Sigmoid colon (tissue), 7 donors: ENCODE measurements around the gene FHAD1. TPM values are rescaled to one million over a fixed set of nuclear protein-coding genes. Genes with fewer than 3 reads are reported as not detected.

Experiments
- DNase-seq: peaks from one replicate; pipeline ENCODE4 v3.0.0-alpha.2; 2019
- H3K27ac ChIP-seq, 4 donors: fragments of 200-600 bp; sonication (generic); one replicate each; pipeline ENCODE4 v1.5.1; 2016 to 2019; ENCODE audit warnings: mild to moderate bottlenecking in 1 of 4
- H3K27me3 ChIP-seq, 3 donors: fragments of 200-600 bp; sonication (generic); one replicate each; pipeline ENCODE4 v1.5.1; 2019; ENCODE audit warnings: mild to moderate bottlenecking in 1 of 3
- H3K36me3 ChIP-seq, 4 donors: fragments of 200-600 bp; sonication (generic); one replicate each; pipeline ENCODE4 v1.5.1; 2016 to 2019
- H3K4me1 ChIP-seq, 4 donors: fragments of 200-600 bp; sonication (generic); one replicate each; pipeline ENCODE4 v1.5.1; 2017 to 2019
- H3K4me3 ChIP-seq, 4 donors: fragments of 200-600 bp; sonication (generic); one replicate each; pipeline ENCODE4 v1.5.1; 2017 to 2019; ENCODE audit warnings: mild to moderate bottlenecking in 2 of 4, moderate library complexity in 1 of 4
- H3K9me3 ChIP-seq, 4 donors: fragments of 200-600 bp in 3 of 4; sonication (generic) in 3 of 4; one replicate each; pipeline versions ENCODE4 v1.5.1 to v1.6.1; 2013 to 2019
- EP300 ChIP-seq, 4 donors: sonication (generic); formaldehyde crosslinking; IDR thresholded peaks; one replicate each; pipeline ENCODE4 v1.6.1; 2017; ENCODE audit warnings: antibody characterized with exemption in 4 of 4
- POLR2A ChIP-seq, 2 donors: fragments of 450-650 bp; IDR thresholded peaks; one replicate each; pipeline ENCODE4 v1.6.1; 2016; ENCODE audit warnings: antibody characterized with exemption in 2 of 2, mild to moderate bottlenecking in 2 of 2, moderate library complexity in 2 of 2
- POLR2AphosphoS5 ChIP-seq, 4 donors: sonication (generic); formaldehyde crosslinking; IDR thresholded peaks; one replicate each; pipeline ENCODE4 v1.6.1; 2017; ENCODE audit warnings: antibody characterized with exemption in 4 of 4
- WGBS, 2 donors: extraction: QIAGEN DNeasy Blood & Tissue Kit; methylation state at CpG; one replicate each; pipeline ENCODE4 v1.1.7; 2013; 5-methylcytosine and 5-hydroxymethylcytosine counted together
- intact Hi-C: fragments of 100-400 bp; cut with DNase I; formaldehyde crosslinking; loops from one replicate; pipeline ENCODE4 v1.15.1; 2023
- polyA plus RNA-seq, 3 donors: library from polyadenylated mRNA; stranded (reverse); fragments of 200-250 nt; gene quantifications; one replicate each; pipeline ENCODE4 v1.2.3, GENCODE V29; 2013
- total RNA-seq, 4 donors: library from RNA; depleted of rRNA; stranded (reverse); fragments of >200 nt; gene quantifications; one replicate each; pipeline ENCODE4 v1.1.0, GENCODE V29; 2016
- TF ChIP-seq, protein P1 (sequence below), 4 experiments: fragments of 450-650 bp in 3 of 4; fragments of 200-600 bp in 1 of 4; IDR thresholded peaks; one replicate each; pipeline ENCODE4 v1.5.1; 2016 to 2019; ENCODE audit warnings: antibody characterized with exemption in 4 of 4, mild to moderate bottlenecking in 3 of 4, moderate library complexity in 2 of 4
- donor health status: healthy with polysubstance abuse.
- donor health status: Bipolar disorder and iron deficiency.
- donor health status: healthy.

The FHAD1 gene
- total and polyA plus RNA-seq, 7 donors, result 0.27 to 1.8 (median 0.92) TPM; not detected in 2

DNA sequence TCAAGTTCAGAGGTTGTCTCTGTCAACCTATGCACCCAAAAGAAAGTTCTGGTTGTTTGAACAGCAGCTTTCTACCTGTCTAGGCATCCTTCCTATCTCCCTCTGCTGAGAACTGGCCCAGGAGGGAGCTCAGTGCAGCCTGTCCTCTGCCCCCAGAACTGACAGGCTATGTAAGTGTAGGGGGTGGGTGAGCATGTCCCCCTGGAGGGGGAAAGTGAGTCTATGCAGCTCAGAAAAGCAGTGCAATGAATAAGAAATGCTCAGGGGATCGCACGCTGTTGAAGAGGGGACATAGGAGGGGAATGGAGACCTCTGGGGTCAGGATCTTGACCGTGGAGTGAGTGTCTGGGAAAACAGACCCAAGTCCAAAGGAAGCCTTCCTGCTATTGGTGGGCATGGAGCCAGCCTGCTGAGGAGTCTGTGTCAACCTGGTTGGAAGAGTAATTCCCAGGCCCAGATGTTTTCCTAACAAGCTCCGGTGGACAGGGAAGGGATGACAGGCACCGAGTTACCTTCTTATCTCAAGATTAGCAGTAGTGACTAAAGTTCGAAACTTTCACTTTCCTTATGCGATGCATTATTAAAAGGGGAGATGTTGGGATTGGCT, 26.1 kb upstream of the FHAD1 start:
- H3K4me1 ChIP-seq, result peaks cover 0 to 8% (median 4%) of the 10 kb centered on the region in 4 donors
- H3K9me3 ChIP-seq, result no peaks in the 10 kb centered on the region
- peaks cover 4 to 20% (median 7%) of the 10 kb centered on the region in 4 donors for H3K36me3 ChIP-seq
- no peak overlapping the region for H3K4me3 ChIP-seq
- 30 to 75% methylated on average over 7 of the region's 7 CpGs for WGBS, 2 donors
- TF ChIP-seq POLR2AphosphoS5 (IDR thresholded peaks at IDR 0.05) (no peak), POLR2A (IDR thresholded peaks at IDR 0.05) (no peak), EP300 (IDR thresholded peaks at IDR 0.05) (no peak)
- TF ChIP-seq, protein P1, sequence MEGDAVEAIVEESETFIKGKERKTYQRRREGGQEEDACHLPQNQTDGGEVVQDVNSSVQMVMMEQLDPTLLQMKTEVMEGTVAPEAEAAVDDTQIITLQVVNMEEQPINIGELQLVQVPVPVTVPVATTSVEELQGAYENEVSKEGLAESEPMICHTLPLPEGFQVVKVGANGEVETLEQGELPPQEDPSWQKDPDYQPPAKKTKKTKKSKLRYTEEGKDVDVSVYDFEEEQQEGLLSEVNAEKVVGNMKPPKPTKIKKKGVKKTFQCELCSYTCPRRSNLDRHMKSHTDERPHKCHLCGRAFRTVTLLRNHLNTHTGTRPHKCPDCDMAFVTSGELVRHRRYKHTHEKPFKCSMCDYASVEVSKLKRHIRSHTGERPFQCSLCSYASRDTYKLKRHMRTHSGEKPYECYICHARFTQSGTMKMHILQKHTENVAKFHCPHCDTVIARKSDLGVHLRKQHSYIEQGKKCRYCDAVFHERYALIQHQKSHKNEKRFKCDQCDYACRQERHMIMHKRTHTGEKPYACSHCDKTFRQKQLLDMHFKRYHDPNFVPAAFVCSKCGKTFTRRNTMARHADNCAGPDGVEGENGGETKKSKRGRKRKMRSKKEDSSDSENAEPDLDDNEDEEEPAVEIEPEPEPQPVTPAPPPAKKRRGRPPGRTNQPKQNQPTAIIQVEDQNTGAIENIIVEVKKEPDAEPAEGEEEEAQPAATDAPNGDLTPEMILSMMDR (IDR thresholded peaks at IDR 0.05), result no peak
- peak; percentile 62 for DNase-seq
- no peaks in the 10 kb centered on the region for H3K27me3 ChIP-seq
- no peak overlapping the region for H3K27ac ChIP-seq
- intact Hi-C loops, result no loop called here

DNA sequence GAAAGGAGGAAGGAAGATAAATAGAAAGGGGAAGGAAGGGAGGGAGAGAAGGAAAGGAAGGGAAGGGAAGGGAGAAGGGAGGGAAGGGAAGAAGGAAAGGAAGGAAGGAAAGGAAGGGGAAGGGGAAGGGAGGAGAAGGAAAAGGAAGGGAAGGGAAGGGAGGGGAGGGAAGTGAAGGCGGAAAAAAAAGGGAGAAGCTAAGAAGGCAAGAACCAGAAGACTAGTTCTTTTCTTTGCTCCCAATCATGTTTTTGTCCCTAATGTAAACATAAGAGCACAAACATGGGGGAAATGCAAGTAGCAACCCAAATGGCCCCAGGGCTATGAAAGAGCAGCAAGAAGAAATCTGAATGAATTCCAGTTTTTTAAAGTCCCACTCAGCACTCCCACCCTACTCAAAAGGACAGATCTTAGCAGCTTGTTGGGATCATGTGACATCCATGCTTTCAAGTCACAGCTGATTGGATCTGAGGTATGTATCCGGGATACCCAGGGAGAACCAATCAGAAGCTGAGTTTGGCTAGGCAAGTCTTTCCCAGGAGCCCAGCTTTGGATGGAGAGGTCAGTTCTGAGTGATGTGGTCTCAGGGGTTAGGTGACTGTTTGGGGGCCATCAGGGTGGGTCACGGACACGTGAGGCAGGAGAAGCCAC, 24.2 kb upstream of the FHAD1 start:
- Histone ChIP-seq H3K4me3 (no peak overlapping the region), H3K9me3 (no peaks in the 10 kb centered on the region), H3K27ac (no peak overlapping the region), H3K36me3 (peaks cover 4 to 20% (median 7%) of the 10 kb centered on the region in 4 donors), H3K4me1 (peaks cover 0 to 7% (median 3%) of the 10 kb centered on the region in 4 donors), H3K27me3 (no peaks in the 10 kb centered on the region)
- DNase-seq, result peak; percentile 42
- TF ChIP-seq POLR2A (IDR thresholded peaks at IDR 0.05), result no peak
- TF ChIP-seq, protein P1 (IDR thresholded peaks at IDR 0.05), result no peak
- TF ChIP-seq EP300 (IDR thresholded peaks at IDR 0.05), result no peak
- no peak for TF ChIP-seq POLR2AphosphoS5 (IDR thresholded peaks at IDR 0.05)
- intact Hi-C loops, result no loop called here
- 96% methylated on average over 4 of the region's 4 CpGs for WGBS, 2 donors

DNA sequence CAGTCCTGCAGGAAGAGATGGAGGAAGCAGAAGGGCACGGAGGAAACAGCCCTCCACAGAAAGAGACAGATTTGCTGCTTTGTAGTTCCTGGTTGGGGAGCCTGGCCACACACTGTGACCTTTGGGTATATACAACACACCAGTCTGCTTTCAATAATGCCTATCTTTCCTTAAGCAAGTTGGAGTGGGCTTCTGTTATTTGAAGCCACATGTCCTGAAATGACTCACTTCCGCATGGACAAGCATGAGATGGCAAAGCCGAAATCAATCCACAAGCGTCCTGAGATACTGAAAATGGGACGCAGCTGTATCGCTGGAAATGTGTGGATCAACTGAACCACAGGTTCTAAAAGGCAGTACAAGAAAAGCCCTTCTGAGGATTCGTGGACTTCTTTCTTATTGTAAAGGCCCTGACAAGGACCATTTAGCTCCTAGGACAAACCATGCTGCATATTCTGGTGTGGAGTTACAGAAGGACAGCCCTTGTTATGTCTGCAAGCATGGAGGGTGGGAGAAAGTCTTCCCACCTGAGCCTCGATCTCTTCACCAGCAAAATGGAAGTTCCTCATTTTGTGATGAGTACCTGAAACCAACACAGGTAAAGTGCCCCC, 22.7 kb upstream of the FHAD1 start:
- Histone ChIP-seq H3K36me3 (peaks cover 4 to 16% (median 6%) of the 10 kb centered on the region in 4 donors), H3K27ac (no peak overlapping the region), H3K9me3 (no peaks in the 10 kb centered on the region), H3K4me3 (no peak overlapping the region), H3K4me1 (peaks cover 0 to 7% (median 0%) of the 10 kb centered on the region in 4 donors), H3K27me3 (no peaks in the 10 kb centered on the region)
- intact Hi-C loops, result no loop called here
- DNase-seq, result peak; percentile 4
- no peak for TF ChIP-seq POLR2AphosphoS5 (IDR thresholded peaks at IDR 0.05)
- 79 to 89% methylated on average over 8 of the region's 8 CpGs for WGBS, 2 donors

DNA sequence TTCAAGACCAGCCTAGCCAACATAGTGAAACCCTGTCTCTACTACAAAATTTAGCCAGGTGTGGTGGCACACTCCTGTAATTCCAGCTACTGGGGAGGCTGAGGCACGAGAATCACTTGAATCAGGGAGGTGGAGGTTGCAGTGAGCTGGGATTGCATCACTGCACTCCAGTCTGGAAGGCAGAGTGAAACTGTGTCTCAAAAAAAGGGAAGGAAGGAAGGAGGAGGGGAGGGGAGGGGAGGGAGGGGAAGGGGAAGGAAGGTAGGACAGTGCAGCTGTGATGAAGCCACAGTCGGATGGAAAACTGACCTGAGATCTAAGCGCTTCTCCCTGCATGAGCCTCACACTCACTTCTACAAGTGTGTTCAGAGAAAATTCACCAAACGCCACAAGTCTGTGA, 22.0 kb upstream of the FHAD1 start:
- Histone ChIP-seq H3K27me3 (no peaks in the 10 kb centered on the region), H3K4me1 (peaks cover 0 to 7% (median 0%) of the 10 kb centered on the region in 4 donors), H3K4me3 (no peak overlapping the region), H3K9me3 (no peaks in the 10 kb centered on the region), H3K27ac (no peak overlapping the region), H3K36me3 (peaks cover under 1 to 10% (median 3%) of the 10 kb centered on the region in 4 donors)
- DNase-seq, result no peak
- TF ChIP-seq POLR2A (IDR thresholded peaks at IDR 0.05) (no peak), POLR2AphosphoS5 (IDR thresholded peaks at IDR 0.05) (no peak), EP300 (IDR thresholded peaks at IDR 0.05) (no peak)
- TF ChIP-seq, protein P1 (IDR thresholded peaks at IDR 0.05), result no peak
- 74 to 84% methylated on average over 4 of the region's 4 CpGs for WGBS, 2 donors
- intact Hi-C loops, result no loop called here

DNA sequence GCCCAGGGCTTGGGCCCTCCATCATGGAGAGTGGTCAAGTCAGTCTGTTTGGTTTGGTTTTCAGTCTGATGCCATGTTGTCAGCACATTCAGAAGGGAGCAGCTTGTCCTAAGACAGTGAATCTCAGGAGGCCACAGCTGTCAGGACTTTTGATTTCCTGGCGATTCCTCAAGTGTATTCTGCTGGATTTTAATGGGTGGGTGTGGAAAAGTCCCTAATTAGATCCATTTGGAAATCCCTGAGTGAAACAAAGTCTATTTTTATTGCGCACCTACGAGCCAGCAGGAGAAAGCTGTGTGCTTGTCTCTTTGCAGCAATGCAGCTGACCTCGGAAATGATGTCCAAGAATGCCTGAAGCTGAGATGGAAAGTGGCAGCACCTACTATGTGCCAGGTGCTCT, 21.6 kb upstream of the FHAD1 start:
- H3K27me3 ChIP-seq, result no peaks in the 10 kb centered on the region
- TF ChIP-seq, protein P1 (IDR thresholded peaks at IDR 0.05), result no peak
- TF ChIP-seq EP300 (IDR thresholded peaks at IDR 0.05) (no peak), POLR2AphosphoS5 (IDR thresholded peaks at IDR 0.05) (no peak), POLR2A (IDR thresholded peaks at IDR 0.05) (no peak)
- peaks cover 0 to 5% (median 2%) of the 10 kb centered on the region in 4 donors for H3K36me3 ChIP-seq
- no peak overlapping the region for H3K27ac ChIP-seq
- peaks cover 0 to 7% (median 0%) of the 10 kb centered on the region in 4 donors for H3K4me1 ChIP-seq
- H3K9me3 ChIP-seq, result no peaks in the 10 kb centered on the region
- H3K4me3 ChIP-seq, result no peak overlapping the region
- no peak for DNase-seq
- WGBS, 2 donors, result 53 to 76% methylated on average over 4 of the region's 4 CpGs
- intact Hi-C loops, result no loop called here
